GM12878 (cell line): ENCODE data around the gene AFAP1. TPM values are rescaled to one million over a fixed set of nuclear protein-coding genes. Genes with fewer than 3 reads are reported as not detected.

Source experiments
- ATAC-seq: fragments of 200-7000 bp; cut with Tn5 transposase; 3 replicates; pipeline ENCODE4 v1.9.1; 2020; ENCODE audit warnings: mild to moderate bottlenecking, moderate library complexity
- BruUV-seq: library from RNA; stranded (reverse); fragments of 400-500 nt; replicated peaks from 2 replicates; lab custom pipeline; 2021; lab: Mats Ljungman, UMichigan
- CTCF ChIA-PET: fragments of 300-600 bp; sonication (Branson Sonifier 250); formaldehyde crosslinking; extraction: SDS; loops from one replicate; lab custom pipeline; 2021; ENCODE audit warnings: inconsistent platforms; lab: Yijun Ruan, JAX
- POLR2A ChIA-PET: fragments of 350-600 bp; formaldehyde crosslinking; extraction: SDS; loops from one replicate; lab custom pipeline; 2021; ENCODE audit warnings: inconsistent platforms; lab: Charles Lee
- RAD21 ChIA-PET: fragments of 300-600 bp; sonication (Branson Sonifier 250); formaldehyde crosslinking; loops from one replicate; lab custom pipeline; 2023; ENCODE audit warnings: antibody characterized with exemption; ENCODE audit not compliant: unreplicated experiment; lab: Charles Lee
- SMC1A ChIA-PET: fragments of 300-600 bp; sonication (Branson Sonifier 250); formaldehyde crosslinking; loops from one replicate; lab custom pipeline; 2023; ENCODE audit not compliant: unreplicated experiment, uncharacterized antibody; lab: Charles Lee
- DNase-seq: peaks from one replicate; pipeline ENCODE4 v3.0.0-alpha.2; 2011; ENCODE audit warnings: low read depth, low spot score
- FAIRE-seq: peaks from 3 replicates; lab custom pipeline; 2011; peaks lifted over from hg19 to GRCh38; lab: Jason Lieb, UNC
- H2AFZ ChIP-seq: 2 replicates; pipeline ENCODE4 v1.6.0; 2011; ENCODE audit warnings: low read depth, low read length, control low read depth; ENCODE audit not compliant: control insufficient read depth
- H3K27ac ChIP-seq: 2 replicates; pipeline ENCODE4 v1.5.1; 2011; ENCODE audit warnings: control low read depth; ENCODE audit not compliant: control insufficient read depth, insufficient read depth
- H3K27me3 ChIP-seq, 2 experiments: replicated peaks in 1 of 2; 2 replicates each; pipeline versions ENCODE4 v1.6.0 to v1.6.1; 2011; ENCODE audit warnings: low read length in 1 of 2; ENCODE audit not compliant: control insufficient read depth in 2 of 2, insufficient read depth in 2 of 2
- H3K36me3 ChIP-seq, 2 experiments: 2 replicates each; pipeline ENCODE4 v1.5.1; 2011; ENCODE audit warnings: low read length in 1 of 2; ENCODE audit not compliant: control insufficient read depth in 2 of 2, insufficient read depth in 2 of 2
- H3K4me1 ChIP-seq: 2 replicates; pipeline ENCODE4 v1.6.1; 2011; ENCODE audit warnings: mild to moderate bottlenecking, low read length, moderate library complexity, mixed read lengths; ENCODE audit not compliant: control insufficient read depth, insufficient read depth
- H3K4me2 ChIP-seq: 2 replicates; pipeline ENCODE4 v1.6.0; 2011; ENCODE audit warnings: control low read depth; ENCODE audit not compliant: control insufficient read depth, insufficient read depth
- H3K4me3 ChIP-seq: fragments of 200-600 bp; sonication (generic); 2 replicates; pipeline ENCODE4 v1.5.1; 2016
- H3K79me2 ChIP-seq: 2 replicates; pipeline ENCODE4 v1.6.0; 2011; ENCODE audit warnings: low read length; ENCODE audit not compliant: control insufficient read depth, insufficient read depth
- H3K9ac ChIP-seq: 2 replicates; pipeline ENCODE4 v1.8.0; 2011; ENCODE audit warnings: low read length, control low read depth, mixed read lengths; ENCODE audit not compliant: control insufficient read depth, insufficient read depth
- H3K9me3 ChIP-seq: replicated peaks from 3 replicates; pipeline ENCODE4 v1.5.1; 2011; ENCODE audit warnings: mild to moderate bottlenecking, low read length; ENCODE audit not compliant: control insufficient read depth, insufficient read depth
- H4K20me1 ChIP-seq: 2 replicates; pipeline ENCODE4 v1.6.0; 2011; ENCODE audit not compliant: control insufficient read depth, insufficient read depth
- ATF2 ChIP-seq: IDR thresholded peaks from 2 replicates; pipeline ENCODE4 v1.6.1; 2012; ENCODE audit warnings: low read length, inconsistent platforms
- ATF7 ChIP-seq: fragments of 450-650 bp; IDR thresholded peaks from 2 replicates; pipeline ENCODE4 v1.6.1; 2016; ENCODE audit warnings: low read depth, mild to moderate bottlenecking
- BACH1 ChIP-seq: fragments of 450-650 bp; IDR thresholded peaks from 2 replicates; pipeline ENCODE4 v1.6.1; 2017; ENCODE audit warnings: mild to moderate bottlenecking, borderline replicate concordance
- JUNB ChIP-seq: IDR thresholded peaks from 2 replicates; pipeline ENCODE4 v1.6.1; 2016; ENCODE audit warnings: antibody characterized with exemption, mild to moderate bottlenecking
- MYB ChIP-seq: fragments of 150-350 bp; IDR thresholded peaks from 2 replicates; pipeline ENCODE4 v1.6.1; 2014; ENCODE audit warnings: mild to moderate bottlenecking, low read depth, low read length, borderline replicate concordance
- RAD21 ChIP-seq: IDR thresholded peaks from 2 replicates; pipeline ENCODE4 v1.6.1; 2011; ENCODE audit warnings: mild to moderate bottlenecking, low read depth, low read length, moderate library complexity; ENCODE audit not compliant: insufficient read depth
- SIN3A ChIP-seq: IDR thresholded peaks from 2 replicates; pipeline ENCODE4 v1.6.1; 2012; ENCODE audit warnings: low read depth, low read length, improper control_type of control experiment
- SMC3 ChIP-seq: IDR thresholded peaks from 2 replicates; pipeline ENCODE4 v1.6.1; 2011; ENCODE audit warnings: low read length, improper control_type of control experiment, borderline replicate concordance
- YY1 ChIP-seq: IDR thresholded peaks from 2 replicates; pipeline ENCODE4 v1.6.1; 2011; ENCODE audit warnings: low read depth, mild to moderate bottlenecking, low read length
- ZNF274 ChIP-seq: IDR thresholded peaks from one replicate; pipeline ENCODE4 v1.8.0; 2011; ENCODE audit not compliant: insufficient read length, insufficient read depth
- ZNF622 ChIP-seq: fragments of 450-650 bp; IDR thresholded peaks from 2 replicates; pipeline ENCODE4 v1.6.1; 2017; ENCODE audit warnings: mild to moderate bottlenecking, inconsistent platforms
- WGBS: methylation state at CpG from one replicate; pipeline ENCODE4 v1.1.6; 2016; ENCODE audit warnings: low lambda C conversion rate; ENCODE audit not compliant: insufficient replicate concordance, insufficient coverage; ENCODE audit errors: missing lambda C conversion rate; 5-methylcytosine and 5-hydroxymethylcytosine counted together
- in situ Hi-C: fragments of 300-500 bp; cut with MboI; formaldehyde crosslinking; loops from 9 replicates; pipeline ENCODE4 v1.14.3; 2018; ENCODE audit warnings: mixed read lengths
- intact Hi-C: fragments of 100-400 bp; cut with micrococcal nuclease; formaldehyde crosslinking; loops from one replicate; pipeline ENCODE4 v1.14.2; 2022; ENCODE audit not compliant: unreplicated experiment
- polyA plus RNA-seq, 11 experiments: library from polyadenylated mRNA; depleted of rRNA in 4 of 11; unstranded in 6 of 11; stranded (reverse) in 5 of 11; fragments of >200 nt; fragmentation: Nextera tagmentation in 4 of 11; fragmentation: Illumina TruSeq in 1 of 11; extraction: Ambion mirVana in 4 of 11; extraction: Trizol in 1 of 11; gene quantifications; 1 replicate in 1 of 11; 2 replicates in 10 of 11; pipeline versions ENCODE4 v1.2.1 to v1.2.3, GENCODE V29; 2011 to 2016; ENCODE audit warnings: inconsistent platforms in 2 of 11, missing spikeins in 2 of 11, low read depth in 1 of 11
- total RNA-seq, 4 experiments: library from RNA; depleted of rRNA in 3 of 4; stranded (reverse); fragments of >200 nt in 3 of 4; fragmentation: Illumina TruSeq in 1 of 4; extraction: Trizol in 1 of 4; gene quantifications; 2 replicates each; pipeline versions ENCODE4 v1.2.1 to v1.2.3, GENCODE V29; 2013 to 2021
- TF ChIP-seq, protein P1 (sequence below): fragments of 150-350 bp; IDR thresholded peaks from 2 replicates; pipeline ENCODE4 v1.6.1; 2014; ENCODE audit warnings: mild to moderate bottlenecking, low read depth, low read length
- TF ChIP-seq, protein P2 (sequence below), 3 experiments: IDR thresholded peaks in 2 of 3; conservative IDR thresholded peaks in 1 of 3; 2 replicates each; pipeline ENCODE4 v1.5.1; 2011; ENCODE audit warnings: low read depth in 3 of 3, low read length in 3 of 3, mild to moderate bottlenecking in 3 of 3, control low read depth in 2 of 3, moderate library complexity in 2 of 3, inconsistent platforms in 1 of 3, mixed read lengths in 1 of 3; ENCODE audit not compliant: control insufficient read depth in 2 of 3, insufficient read depth in 1 of 3; ENCODE audit errors: extremely low read depth in 1 of 3
- TF ChIP-seq, protein P3 (sequence below): fragments of 450-650 bp; IDR thresholded peaks from 2 replicates; pipeline ENCODE4 v1.6.1; 2016; ENCODE audit warnings: mild to moderate bottlenecking

Gene AFAP1
- total and polyA plus RNA-seq, 10 of the 15 experiments (the other 5 are each of a cell fraction or from before 2014, with no cell fraction given) = 0.02 to 0.23 (median 0.09) TPM; not detected in 1

DNA sequence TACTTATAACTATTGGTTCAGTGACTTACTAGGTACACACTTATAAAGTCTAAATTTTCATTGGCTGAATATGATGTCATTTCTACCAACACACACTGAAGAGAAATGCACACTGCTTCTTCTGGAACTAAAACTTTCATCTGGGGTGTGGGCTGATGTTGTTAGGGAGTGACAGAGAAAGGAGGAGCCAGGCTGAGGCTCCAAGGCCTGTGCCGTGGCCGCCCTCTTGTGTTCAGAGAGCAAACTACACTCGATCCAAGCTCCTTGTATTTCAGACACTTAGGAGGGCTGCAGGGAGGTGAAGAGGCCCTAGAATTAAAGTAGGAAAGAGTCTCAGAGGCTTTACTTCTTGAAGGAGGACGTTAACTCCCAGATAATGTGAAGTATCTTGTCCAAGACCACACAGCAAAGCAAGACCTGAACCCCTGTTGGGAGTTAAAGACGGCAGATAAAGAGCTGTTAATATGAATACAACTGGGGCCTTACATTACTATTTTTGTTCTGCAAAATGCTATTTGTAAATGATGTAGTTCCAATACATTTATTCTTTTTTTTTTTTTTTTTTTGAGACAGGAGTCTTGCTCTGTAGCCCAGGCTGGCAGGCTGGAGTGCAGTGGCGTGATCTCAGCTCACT is 137.5 kb downstream of the AFAP1 start:
- TF ChIP-seq, protein P1, sequence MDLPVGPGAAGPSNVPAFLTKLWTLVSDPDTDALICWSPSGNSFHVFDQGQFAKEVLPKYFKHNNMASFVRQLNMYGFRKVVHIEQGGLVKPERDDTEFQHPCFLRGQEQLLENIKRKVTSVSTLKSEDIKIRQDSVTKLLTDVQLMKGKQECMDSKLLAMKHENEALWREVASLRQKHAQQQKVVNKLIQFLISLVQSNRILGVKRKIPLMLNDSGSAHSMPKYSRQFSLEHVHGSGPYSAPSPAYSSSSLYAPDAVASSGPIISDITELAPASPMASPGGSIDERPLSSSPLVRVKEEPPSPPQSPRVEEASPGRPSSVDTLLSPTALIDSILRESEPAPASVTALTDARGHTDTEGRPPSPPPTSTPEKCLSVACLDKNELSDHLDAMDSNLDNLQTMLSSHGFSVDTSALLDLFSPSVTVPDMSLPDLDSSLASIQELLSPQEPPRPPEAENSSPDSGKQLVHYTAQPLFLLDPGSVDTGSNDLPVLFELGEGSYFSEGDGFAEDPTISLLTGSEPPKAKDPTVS = no peak
- TF ChIP-seq ATF7 (peak; percentile 60), ATF2 (peak; percentile 42; the same call in 1 of the 2 replicates), ZNF622 (no peak), BACH1 (no peak), ZNF274 (no peak), SMC3 (peak; percentile 85), SIN3A (no peak), YY1 (0 out of 2 replicates have a peak, but pooled peaks have one; percentile 38), MYB (no peak), RAD21 (peak; percentile 98), JUNB (no peak)
- TF ChIP-seq, protein P2, sequence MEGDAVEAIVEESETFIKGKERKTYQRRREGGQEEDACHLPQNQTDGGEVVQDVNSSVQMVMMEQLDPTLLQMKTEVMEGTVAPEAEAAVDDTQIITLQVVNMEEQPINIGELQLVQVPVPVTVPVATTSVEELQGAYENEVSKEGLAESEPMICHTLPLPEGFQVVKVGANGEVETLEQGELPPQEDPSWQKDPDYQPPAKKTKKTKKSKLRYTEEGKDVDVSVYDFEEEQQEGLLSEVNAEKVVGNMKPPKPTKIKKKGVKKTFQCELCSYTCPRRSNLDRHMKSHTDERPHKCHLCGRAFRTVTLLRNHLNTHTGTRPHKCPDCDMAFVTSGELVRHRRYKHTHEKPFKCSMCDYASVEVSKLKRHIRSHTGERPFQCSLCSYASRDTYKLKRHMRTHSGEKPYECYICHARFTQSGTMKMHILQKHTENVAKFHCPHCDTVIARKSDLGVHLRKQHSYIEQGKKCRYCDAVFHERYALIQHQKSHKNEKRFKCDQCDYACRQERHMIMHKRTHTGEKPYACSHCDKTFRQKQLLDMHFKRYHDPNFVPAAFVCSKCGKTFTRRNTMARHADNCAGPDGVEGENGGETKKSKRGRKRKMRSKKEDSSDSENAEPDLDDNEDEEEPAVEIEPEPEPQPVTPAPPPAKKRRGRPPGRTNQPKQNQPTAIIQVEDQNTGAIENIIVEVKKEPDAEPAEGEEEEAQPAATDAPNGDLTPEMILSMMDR (IDR thresholded peaks at IDR 0.05 in 2 of 3, conservative IDR thresholded peaks at IDR 0.05 in 1 of 3; ENCODE audit: control insufficient read depth in 2 of 3, extremely low read depth in 1 of 3, insufficient read depth in 1 of 3, low read depth in 3 of 3, low read length in 3 of 3) = peak; percentile 91 to 95 (median 91)
- TF ChIP-seq, protein P3, sequence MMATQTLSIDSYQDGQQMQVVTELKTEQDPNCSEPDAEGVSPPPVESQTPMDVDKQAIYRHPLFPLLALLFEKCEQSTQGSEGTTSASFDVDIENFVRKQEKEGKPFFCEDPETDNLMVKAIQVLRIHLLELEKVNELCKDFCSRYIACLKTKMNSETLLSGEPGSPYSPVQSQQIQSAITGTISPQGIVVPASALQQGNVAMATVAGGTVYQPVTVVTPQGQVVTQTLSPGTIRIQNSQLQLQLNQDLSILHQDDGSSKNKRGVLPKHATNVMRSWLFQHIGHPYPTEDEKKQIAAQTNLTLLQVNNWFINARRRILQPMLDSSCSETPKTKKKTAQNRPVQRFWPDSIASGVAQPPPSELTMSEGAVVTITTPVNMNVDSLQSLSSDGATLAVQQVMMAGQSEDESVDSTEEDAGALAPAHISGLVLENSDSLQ = peak; percentile 64; the same call in 1 of the 2 replicates
- no peaks in the 10 kb centered on the region; the same call in 2 of the 3 replicates for H3K9me3 ChIP-seq
- H3K27ac ChIP-seq = no peak overlapping the region
- no peaks in the 10 kb centered on the region for H3K79me2 ChIP-seq
- no peak overlapping the region for H3K4me3 ChIP-seq
- H4K20me1 ChIP-seq = no peaks in the 10 kb centered on the region
- RAD21 ChIA-PET = interaction anchor here (0.6 to 2.1 kb wide), 11 partner anchors 24 to 615 kb away, joined by 3 to 14 read pairs (median 3); no protein-coding TSS in a partner anchor
- SMC1A ChIA-PET = interaction anchor here (0.6 to 5.2 kb wide), 8 partner anchors 32 to 575 kb away, joined by 3 to 26 read pairs (median 4); no protein-coding TSS in a partner anchor
- in situ Hi-C loops = loop anchor here (5.0 kb wide), 2 partner anchors 35 to 185 kb away; no protein-coding TSS in a partner anchor
- FAIRE-seq = peak; percentile 98
- BruUV-seq = no TSS peak
- H3K36me3 ChIP-seq = no peaks in the 10 kb centered on the region
- no peak overlapping the region for H3K4me2 ChIP-seq
- H3K27me3 ChIP-seq = 0 out of 4 replicates have a peak, but pooled peaks cover 0 to 3% of the 10 kb centered on the region in 2 experiments
- CTCF ChIA-PET = interaction anchor here (0.6 to 7.7 kb wide), 30 partner anchors 9 to 1724 kb away, joined by 3 to 104 read pairs (median 3); no protein-coding TSS in a partner anchor
- H3K9ac ChIP-seq = no peak overlapping the region
- H3K4me1 ChIP-seq = no peaks in the 10 kb centered on the region
- POLR2A ChIA-PET = no interaction called here
- no peak for DNase-seq
- intact Hi-C loops = loop anchor here (1.0 to 5.0 kb wide), 5 partner anchors 31 to 610 kb away; partner anchors contain the start of gene SORCS2
- ATAC-seq = peak; percentile 96
- WGBS = 24% methylated on average over 6 of the region's 6 CpGs
- no peak overlapping the region for H2AFZ ChIP-seq
